Sigmoid colon (tissue), 3 donors: ENCODE results near the gene TVP23C.
"Not testable (repeated sequence)": the region's sequence is repeated elsewhere in the genome, so short reads cannot be mapped to it uniquely, and the experiment has no call there.

Experiments
- POLR2A ChIP-seq, 2 donors: fragments of 450-650 bp; IDR thresholded peaks; one replicate each; pipeline ENCODE4 v1.6.1; 2016; ENCODE audit warnings: antibody characterized with exemption in 2 of 2, mild to moderate bottlenecking in 2 of 2, moderate library complexity in 2 of 2
- TF ChIP-seq, protein P1 (sequence below), 4 experiments: fragments of 450-650 bp in 3 of 4; fragments of 200-600 bp in 1 of 4; IDR thresholded peaks; one replicate each; pipeline ENCODE4 v1.5.1; 2016 to 2019; ENCODE audit warnings: antibody characterized with exemption in 4 of 4, mild to moderate bottlenecking in 3 of 4, moderate library complexity in 2 of 4

DNA sequence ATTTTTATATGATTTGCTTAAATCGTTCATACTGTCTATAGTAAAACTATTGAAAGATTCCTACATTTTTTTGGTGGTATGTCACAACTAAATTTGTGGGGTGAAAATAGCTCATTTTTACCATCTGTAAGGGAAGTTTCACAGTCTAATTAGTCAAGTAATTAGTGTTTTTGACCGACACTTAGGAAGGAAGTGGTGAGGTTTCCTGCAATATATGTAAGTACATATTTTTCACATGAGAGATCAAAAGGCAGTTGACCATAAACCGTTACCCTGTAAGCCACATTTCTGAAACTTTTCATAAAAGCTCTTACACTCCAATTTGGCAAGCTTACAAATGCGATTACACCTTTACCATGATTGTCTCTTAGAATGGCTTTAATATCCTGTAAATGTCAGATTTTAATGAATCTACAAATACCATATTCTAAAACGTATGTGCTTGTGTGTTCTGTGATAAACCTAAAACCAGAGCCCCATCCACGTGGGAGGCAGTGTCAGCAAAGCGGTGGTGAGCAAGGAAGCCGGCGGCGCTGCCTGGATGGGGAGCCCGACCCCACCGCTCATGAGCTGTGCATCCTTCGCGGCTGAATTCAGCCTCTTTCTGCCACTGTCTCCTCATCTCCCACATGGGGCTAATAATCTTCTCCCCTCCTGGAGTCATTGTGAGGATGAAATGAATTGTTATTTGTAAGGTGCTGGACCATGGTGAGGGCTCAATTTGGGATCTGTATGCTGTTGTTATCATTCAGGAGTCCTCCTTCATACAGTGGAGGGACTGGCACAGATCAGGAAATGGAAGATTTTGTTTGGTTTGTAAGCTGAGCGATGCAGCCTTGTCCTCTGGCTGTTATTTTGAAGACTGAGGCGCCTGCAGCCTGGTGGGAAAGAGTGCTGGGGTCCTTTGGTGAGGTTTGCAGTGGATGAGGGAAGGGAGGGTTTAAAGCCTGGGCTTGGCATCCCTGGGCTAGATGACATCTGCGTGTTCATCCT, 26.6 kb upstream of the TVP23C start:
- TF ChIP-seq, protein P1, sequence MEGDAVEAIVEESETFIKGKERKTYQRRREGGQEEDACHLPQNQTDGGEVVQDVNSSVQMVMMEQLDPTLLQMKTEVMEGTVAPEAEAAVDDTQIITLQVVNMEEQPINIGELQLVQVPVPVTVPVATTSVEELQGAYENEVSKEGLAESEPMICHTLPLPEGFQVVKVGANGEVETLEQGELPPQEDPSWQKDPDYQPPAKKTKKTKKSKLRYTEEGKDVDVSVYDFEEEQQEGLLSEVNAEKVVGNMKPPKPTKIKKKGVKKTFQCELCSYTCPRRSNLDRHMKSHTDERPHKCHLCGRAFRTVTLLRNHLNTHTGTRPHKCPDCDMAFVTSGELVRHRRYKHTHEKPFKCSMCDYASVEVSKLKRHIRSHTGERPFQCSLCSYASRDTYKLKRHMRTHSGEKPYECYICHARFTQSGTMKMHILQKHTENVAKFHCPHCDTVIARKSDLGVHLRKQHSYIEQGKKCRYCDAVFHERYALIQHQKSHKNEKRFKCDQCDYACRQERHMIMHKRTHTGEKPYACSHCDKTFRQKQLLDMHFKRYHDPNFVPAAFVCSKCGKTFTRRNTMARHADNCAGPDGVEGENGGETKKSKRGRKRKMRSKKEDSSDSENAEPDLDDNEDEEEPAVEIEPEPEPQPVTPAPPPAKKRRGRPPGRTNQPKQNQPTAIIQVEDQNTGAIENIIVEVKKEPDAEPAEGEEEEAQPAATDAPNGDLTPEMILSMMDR (IDR thresholded peaks at IDR 0.05) = not testable (repeated sequence)
- not testable (repeated sequence) for TF ChIP-seq POLR2A (IDR thresholded peaks at IDR 0.05)
